HL-60 (cell line): Measurements from ENCODE around the gene OR52I2.

Source experiments
- CTCF ChIP-seq: IDR thresholded peaks from one replicate; pipeline ENCODE4 v1.5.1; 2011; ENCODE audit warnings: low read length, control low read depth, inconsistent platforms; ENCODE audit not compliant: insufficient read depth
- POLR2AphosphoS5 ChIP-seq: IDR thresholded peaks from 2 replicates; pipeline ENCODE4 v1.6.1; 2012; ENCODE audit warnings: low read depth

GRCh38 chr11:4580124-4580523 lies 1.4 kb upstream of the OR52I2 start:
- TF ChIP-seq CTCF (no peak), POLR2AphosphoS5 (no peak)
